WTC11 (cell line): ENCODE results near the gene PTPN9. TPM values are rescaled to one million over a fixed set of nuclear protein-coding genes. Genes with fewer than 3 reads are reported as not detected.

ENCODE experiments used
- ATAC-seq: fragments of 200-7000 bp; cut with Tn5 transposase; 2 replicates; pipeline ENCODE4 v1.10.0; 2021; ENCODE audit warnings: mild to moderate bottlenecking, moderate library complexity
- CTCF ChIA-PET: fragments of 300-600 bp; sonication (Branson Sonifier 250); formaldehyde crosslinking; loops from one replicate; lab custom pipeline; 2021; ENCODE audit warnings: antibody characterized with exemption; lab: Charles Lee
- POLR2A ChIA-PET: fragments of 350-600 bp; sonication (Branson Sonifier 250); formaldehyde crosslinking; loops from one replicate; lab custom pipeline; 2021; ENCODE audit warnings: antibody characterized with exemption; lab: Charles Lee
- DNase-seq: peaks from one replicate; pipeline ENCODE4 v3.0.0; 2021; ENCODE audit warnings: low spot score
- H3K27ac Mint-ChIP-seq: 2 replicates; pipeline ENCODE4 v1.8.0; 2021; ENCODE audit warnings: mixed read lengths
- H3K27me3 Mint-ChIP-seq: 2 replicates; pipeline ENCODE4 v1.8.0; 2021; ENCODE audit warnings: low read depth, mild to moderate bottlenecking, moderate library complexity, mixed read lengths
- H3K36me3 Mint-ChIP-seq: 2 replicates; pipeline ENCODE4 v1.8.0; 2021; ENCODE audit warnings: mixed read lengths
- H3K4me1 Mint-ChIP-seq: 2 replicates; pipeline ENCODE4 v1.8.0; 2022; ENCODE audit warnings: mixed read lengths
- H3K4me3 Mint-ChIP-seq: 2 replicates; pipeline ENCODE4 v1.8.0; 2021; ENCODE audit warnings: mild to moderate bottlenecking, moderate library complexity, mixed read lengths
- H3K9me3 Mint-ChIP-seq: 2 replicates; pipeline ENCODE4 v1.8.0; 2021; ENCODE audit warnings: mixed read lengths
- AR ChIP-seq: fragments of 250-450 bp; sonication (Bioruptor Pico); IDR thresholded peaks from 2 replicates; pipeline ENCODE4 v1.9.0; 2021; ENCODE audit warnings: mild to moderate bottlenecking
- ATF6 ChIP-seq: sonication (generic); formaldehyde crosslinking; IDR thresholded peaks from 2 replicates; pipeline ENCODE4 v1.8.1; 2023; ENCODE audit warnings: mild to moderate bottlenecking, missing genetic modification reagents
- ELF4 ChIP-seq: sonication (generic); formaldehyde crosslinking; IDR thresholded peaks from 2 replicates; pipeline ENCODE4 v1.8.1; 2022; ENCODE audit warnings: low read depth, mild to moderate bottlenecking, moderate library complexity, missing genetic modification reagents
- KAT7 ChIP-seq: sonication (generic); formaldehyde crosslinking; IDR thresholded peaks from 2 replicates; pipeline ENCODE4 v1.8.1; 2023; ENCODE audit warnings: missing genetic modification reagents, mild to moderate bottlenecking, borderline replicate concordance
- NFATC4 ChIP-seq: fragments of 250-450 bp; sonication (Bioruptor Pico); IDR thresholded peaks from 2 replicates; pipeline ENCODE4 v1.9.0; 2021; ENCODE audit warnings: mild to moderate bottlenecking
- NFE2L1 ChIP-seq: sonication (generic); formaldehyde crosslinking; IDR thresholded peaks from 2 replicates; pipeline ENCODE4 v1.8.1; 2023; ENCODE audit warnings: missing genetic modification reagents
- OVOL2 ChIP-seq: fragments of 250-450 bp; sonication (Bioruptor Pico); IDR thresholded peaks from 2 replicates; pipeline ENCODE4 v1.9.0; 2021; ENCODE audit warnings: mild to moderate bottlenecking, borderline replicate concordance
- RELA ChIP-seq: sonication (generic); formaldehyde crosslinking; IDR thresholded peaks from 2 replicates; pipeline ENCODE4 v1.8.1; 2022; ENCODE audit warnings: missing genetic modification reagents, mild to moderate bottlenecking, borderline replicate concordance
- USF1 ChIP-seq: sonication (generic); formaldehyde crosslinking; IDR thresholded peaks from 2 replicates; pipeline ENCODE4 v1.8.0; 2022; ENCODE audit warnings: mild to moderate bottlenecking, missing genetic modification reagents
- ZBTB43 ChIP-seq: sonication (generic); formaldehyde crosslinking; IDR thresholded peaks from 2 replicates; pipeline ENCODE4 v1.8.1; 2023; ENCODE audit warnings: mild to moderate bottlenecking, missing genetic modification reagents
- ZNF263 ChIP-seq: sonication (generic); formaldehyde crosslinking; IDR thresholded peaks from 2 replicates; pipeline ENCODE4 v1.8.1; 2022; ENCODE audit warnings: low read depth, mild to moderate bottlenecking, moderate library complexity, missing genetic modification reagents
- total RNA-seq: library from RNA; stranded (reverse); gene quantifications from 3 replicates; pipeline ENCODE4 v1.2.3, GENCODE V29; 2021
- TF ChIP-seq, protein P1 (sequence below): sonication (generic); formaldehyde crosslinking; IDR thresholded peaks from 2 replicates; pipeline ENCODE4 v1.8.0; 2023; ENCODE audit warnings: mild to moderate bottlenecking, missing genetic modification reagents
- TF ChIP-seq, protein P2 (sequence below): sonication (generic); formaldehyde crosslinking; IDR thresholded peaks from 2 replicates; pipeline ENCODE4 v1.8.1; 2022; ENCODE audit warnings: missing genetic modification reagents, borderline replicate concordance

Gene PTPN9
- total RNA-seq, 1 experiment from 2014 or later, result 45.5 TPM

GRCh38 chr15:75620841-75621391 lies 41.8 kb upstream of the PTPN9 start (continued):
- TF ChIP-seq AR (no peak), USF1 (no peak), NFATC4 (CRISPR knock-in tag) (no peak), ZBTB43 (CRISPR knock-in tag) (no peak), ZNF263 (CRISPR knock-in tag) (no peak)
- TF ChIP-seq, protein P1, sequence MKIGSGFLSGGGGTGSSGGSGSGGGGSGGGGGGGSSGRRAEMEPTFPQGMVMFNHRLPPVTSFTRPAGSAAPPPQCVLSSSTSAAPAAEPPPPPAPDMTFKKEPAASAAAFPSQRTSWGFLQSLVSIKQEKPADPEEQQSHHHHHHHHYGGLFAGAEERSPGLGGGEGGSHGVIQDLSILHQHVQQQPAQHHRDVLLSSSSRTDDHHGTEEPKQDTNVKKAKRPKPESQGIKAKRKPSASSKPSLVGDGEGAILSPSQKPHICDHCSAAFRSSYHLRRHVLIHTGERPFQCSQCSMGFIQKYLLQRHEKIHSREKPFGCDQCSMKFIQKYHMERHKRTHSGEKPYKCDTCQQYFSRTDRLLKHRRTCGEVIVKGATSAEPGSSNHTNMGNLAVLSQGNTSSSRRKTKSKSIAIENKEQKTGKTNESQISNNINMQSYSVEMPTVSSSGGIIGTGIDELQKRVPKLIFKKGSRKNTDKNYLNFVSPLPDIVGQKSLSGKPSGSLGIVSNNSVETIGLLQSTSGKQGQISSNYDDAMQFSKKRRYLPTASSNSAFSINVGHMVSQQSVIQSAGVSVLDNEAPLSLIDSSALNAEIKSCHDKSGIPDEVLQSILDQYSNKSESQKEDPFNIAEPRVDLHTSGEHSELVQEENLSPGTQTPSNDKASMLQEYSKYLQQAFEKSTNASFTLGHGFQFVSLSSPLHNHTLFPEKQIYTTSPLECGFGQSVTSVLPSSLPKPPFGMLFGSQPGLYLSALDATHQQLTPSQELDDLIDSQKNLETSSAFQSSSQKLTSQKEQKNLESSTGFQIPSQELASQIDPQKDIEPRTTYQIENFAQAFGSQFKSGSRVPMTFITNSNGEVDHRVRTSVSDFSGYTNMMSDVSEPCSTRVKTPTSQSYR, result no peak

- no peak overlapping the region for H3K4me3 Mint-ChIP-seq
- CTCF ChIA-PET, result interaction anchor here (0.6 to 1.6 kb wide), 3 partner anchors 66 to 121 kb away, joined by 3 to 4 read pairs (median 4); no protein-coding TSS in a partner anchor
- DNase-seq (no peak), ATAC-seq (no peak)
- POLR2A ChIA-PET, result interaction anchor here (0.6 kb wide), 1 partner anchor 39 kb away, joined by 4 read pairs; no protein-coding TSS in a partner anchor
- H3K36me3 Mint-ChIP-seq, result peaks cover 31% of the 10 kb centered on the region
- H3K9me3 Mint-ChIP-seq, result no peaks in the 10 kb centered on the region
- no peaks in the 10 kb centered on the region for H3K4me1 Mint-ChIP-seq
- H3K27me3 Mint-ChIP-seq, result no peaks in the 10 kb centered on the region
- TF ChIP-seq KAT7 (CRISPR knock-in tag) (no peak), RELA (no peak), OVOL2 (no peak), ZBTB43 (CRISPR knock-in tag) (no peak), ATF6 (CRISPR knock-in tag) (no peak), NFE2L1 (CRISPR knock-in tag) (no peak), ELF4 (CRISPR knock-in tag) (no peak)
- TF ChIP-seq, protein P2, sequence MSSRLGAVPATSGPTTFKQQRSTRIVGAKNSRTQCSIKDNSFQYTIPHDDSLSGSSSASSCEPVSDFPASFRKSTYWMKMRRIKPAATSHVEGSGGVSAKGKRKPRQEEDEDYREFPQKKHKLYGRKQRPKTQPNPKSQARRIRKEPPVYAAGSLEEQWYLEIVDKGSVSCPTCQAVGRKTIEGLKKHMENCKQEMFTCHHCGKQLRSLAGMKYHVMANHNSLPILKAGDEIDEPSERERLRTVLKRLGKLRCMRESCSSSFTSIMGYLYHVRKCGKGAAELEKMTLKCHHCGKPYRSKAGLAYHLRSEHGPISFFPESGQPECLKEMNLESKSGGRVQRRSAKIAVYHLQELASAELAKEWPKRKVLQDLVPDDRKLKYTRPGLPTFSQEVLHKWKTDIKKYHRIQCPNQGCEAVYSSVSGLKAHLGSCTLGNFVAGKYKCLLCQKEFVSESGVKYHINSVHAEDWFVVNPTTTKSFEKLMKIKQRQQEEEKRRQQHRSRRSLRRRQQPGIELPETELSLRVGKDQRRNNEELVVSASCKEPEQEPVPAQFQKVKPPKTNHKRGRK, result no peak
- TF ChIP-seq, all 79 proteins: peak for 0
- no peak overlapping the region for H3K27ac Mint-ChIP-seq
Measured at GRCh38 chr15:75620058-75620820, 41.1 kb upstream of the PTPN9 start.
